DOHH2 (cell line): Measurements from ENCODE around the gene ARFGEF3.

Experiments
- EZH2phosphoT487 ChIP-seq: fragments of 200-600 bp; sonication (generic); IDR thresholded peaks from 2 replicates; pipeline ENCODE4 v1.6.1; 2017; ENCODE audit warnings: borderline replicate concordance, mild to moderate bottlenecking, antibody characterized with exemption, low read length, moderate library complexity, mixed read lengths
- TF ChIP-seq, protein P1 (sequence below): fragments of 200-600 bp; sonication (generic); IDR thresholded peaks from one replicate; pipeline ENCODE4 v1.5.1; 2014; ENCODE audit warnings: antibody characterized with exemption, mild to moderate bottlenecking, low read depth, low read length; ENCODE audit not compliant: poor library complexity, severe bottlenecking

DNA sequence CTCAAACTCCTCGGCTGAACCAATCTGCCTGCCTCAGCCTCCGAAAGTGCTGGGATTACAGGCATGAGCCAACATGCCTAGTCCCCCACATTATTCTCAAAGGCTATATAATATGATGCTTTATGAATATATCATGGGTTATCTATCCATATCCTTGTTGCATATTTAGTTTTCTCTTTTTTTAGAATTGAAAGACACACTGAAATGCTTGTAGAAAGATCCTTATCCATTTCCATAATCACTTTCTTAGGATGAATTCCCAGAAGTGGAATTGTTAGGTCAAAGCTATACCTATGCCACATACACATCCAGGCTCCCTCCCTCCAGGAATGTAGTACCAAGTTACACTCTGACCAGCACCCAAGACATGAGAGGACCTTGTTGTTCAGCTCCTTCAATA, 2.5 kb upstream of the ARFGEF3 start:
- TF ChIP-seq, protein P1, sequence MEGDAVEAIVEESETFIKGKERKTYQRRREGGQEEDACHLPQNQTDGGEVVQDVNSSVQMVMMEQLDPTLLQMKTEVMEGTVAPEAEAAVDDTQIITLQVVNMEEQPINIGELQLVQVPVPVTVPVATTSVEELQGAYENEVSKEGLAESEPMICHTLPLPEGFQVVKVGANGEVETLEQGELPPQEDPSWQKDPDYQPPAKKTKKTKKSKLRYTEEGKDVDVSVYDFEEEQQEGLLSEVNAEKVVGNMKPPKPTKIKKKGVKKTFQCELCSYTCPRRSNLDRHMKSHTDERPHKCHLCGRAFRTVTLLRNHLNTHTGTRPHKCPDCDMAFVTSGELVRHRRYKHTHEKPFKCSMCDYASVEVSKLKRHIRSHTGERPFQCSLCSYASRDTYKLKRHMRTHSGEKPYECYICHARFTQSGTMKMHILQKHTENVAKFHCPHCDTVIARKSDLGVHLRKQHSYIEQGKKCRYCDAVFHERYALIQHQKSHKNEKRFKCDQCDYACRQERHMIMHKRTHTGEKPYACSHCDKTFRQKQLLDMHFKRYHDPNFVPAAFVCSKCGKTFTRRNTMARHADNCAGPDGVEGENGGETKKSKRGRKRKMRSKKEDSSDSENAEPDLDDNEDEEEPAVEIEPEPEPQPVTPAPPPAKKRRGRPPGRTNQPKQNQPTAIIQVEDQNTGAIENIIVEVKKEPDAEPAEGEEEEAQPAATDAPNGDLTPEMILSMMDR = no peak
- no peak for TF ChIP-seq EZH2phosphoT487
